HG03432 (cell line): Measurements from ENCODE around the gene CDK14.
A peak's percentile ranks its signal among the peaks of the same experiment; 100 is the strongest.

Experiments
- ATAC-seq: cut with Tn5 transposase; IDR thresholded peaks from one replicate; pipeline ENCODE4 v1.9.1; 2021; ENCODE audit warnings: mild to moderate bottlenecking, moderate library complexity; ENCODE audit not compliant: unreplicated experiment

Gene CDK14

GRCh38 chr7:91080351-91080750 is 484.2 kb downstream of the CDK14 start:
- no peak for ATAC-seq

- no peak for ATAC-seq
These were observed 485.9 kb downstream of the CDK14 start for GRCh38 chr7:91082038-91082437.

GRCh38 chr7:91082852-91083495 is 486.9 kb downstream of the CDK14 start:
- no peak for ATAC-seq

GRCh38 chr7:91083855-91084644 is 487.9 kb downstream of the CDK14 start:
- ATAC-seq, result no peak

- ATAC-seq, result no peak
These were observed 489.1 kb downstream of the CDK14 start for GRCh38 chr7:91085175-91085574.

- ATAC-seq, result no peak
These were observed 490.1 kb downstream of the CDK14 start for GRCh38 chr7:91086200-91086599.

- ATAC-seq, result no peak
These were observed 492.0 kb downstream of the CDK14 start for GRCh38 chr7:91088156-91088555.

GRCh38 chr7:91088691-91089090 is 492.6 kb downstream of the CDK14 start:
- ATAC-seq, result no peak

- peak; percentile 84 for ATAC-seq
These were observed 493.4 kb downstream of the CDK14 start for GRCh38 chr7:91089382-91089963.

GRCh38 chr7:91090684-91091083 is 494.6 kb downstream of the CDK14 start:
- ATAC-seq, result no peak

GRCh38 chr7:91091631-91092030 is 495.5 kb downstream of the CDK14 start:
- ATAC-seq, result no peak

GRCh38 chr7:91093181-91093580 is 497.1 kb downstream of the CDK14 start:
- no peak for ATAC-seq

GRCh38 chr7:91098566-91098965 is 502.4 kb downstream of the CDK14 start:
- no peak for ATAC-seq

- no peak for ATAC-seq
These were observed 507.2 kb downstream of the CDK14 start for GRCh38 chr7:91103363-91103762.

- ATAC-seq, result no peak
These were observed 511.3 kb downstream of the CDK14 start for GRCh38 chr7:91107460-91107859.

- no peak for ATAC-seq
These were observed 513.1 kb downstream of the CDK14 start for GRCh38 chr7:91109200-91109599.

GRCh38 chr7:91112902-91113341 is 516.8 kb downstream of the CDK14 start:
- ATAC-seq, result no peak

- ATAC-seq, result no peak
These were observed 518.1 kb downstream of the CDK14 start for GRCh38 chr7:91114232-91114631.

GRCh38 chr7:91126762-91127161 is 530.6 kb downstream of the CDK14 start:
- ATAC-seq, result no peak

- no peak for ATAC-seq
These were observed 531.2 kb downstream of the CDK14 start for GRCh38 chr7:91127325-91127724.

- no peak for ATAC-seq
These were observed 531.8 kb downstream of the CDK14 start for GRCh38 chr7:91127959-91128358.
